Measurements from ENCODE around the gene SLC52A3.

Gene SLC52A3

GRCh38 chr20:714453-714852 lies 53.8 kb downstream of the SLC52A3 start:
- DNase-seq (ENCODE audit: low read depth in 2 of 2): no peak
- no peak overlapping the region for H3K4me3 ChIP-seq (replicated peaks in 1 of 2; ENCODE audit: low read depth in 2 of 2, low read length in 2 of 2)
- TF ChIP-seq, protein P1, sequence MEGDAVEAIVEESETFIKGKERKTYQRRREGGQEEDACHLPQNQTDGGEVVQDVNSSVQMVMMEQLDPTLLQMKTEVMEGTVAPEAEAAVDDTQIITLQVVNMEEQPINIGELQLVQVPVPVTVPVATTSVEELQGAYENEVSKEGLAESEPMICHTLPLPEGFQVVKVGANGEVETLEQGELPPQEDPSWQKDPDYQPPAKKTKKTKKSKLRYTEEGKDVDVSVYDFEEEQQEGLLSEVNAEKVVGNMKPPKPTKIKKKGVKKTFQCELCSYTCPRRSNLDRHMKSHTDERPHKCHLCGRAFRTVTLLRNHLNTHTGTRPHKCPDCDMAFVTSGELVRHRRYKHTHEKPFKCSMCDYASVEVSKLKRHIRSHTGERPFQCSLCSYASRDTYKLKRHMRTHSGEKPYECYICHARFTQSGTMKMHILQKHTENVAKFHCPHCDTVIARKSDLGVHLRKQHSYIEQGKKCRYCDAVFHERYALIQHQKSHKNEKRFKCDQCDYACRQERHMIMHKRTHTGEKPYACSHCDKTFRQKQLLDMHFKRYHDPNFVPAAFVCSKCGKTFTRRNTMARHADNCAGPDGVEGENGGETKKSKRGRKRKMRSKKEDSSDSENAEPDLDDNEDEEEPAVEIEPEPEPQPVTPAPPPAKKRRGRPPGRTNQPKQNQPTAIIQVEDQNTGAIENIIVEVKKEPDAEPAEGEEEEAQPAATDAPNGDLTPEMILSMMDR (IDR thresholded peaks at IDR 0.05; ENCODE audit: low read depth, low read length): no peak

- no peak overlapping the region for H3K4me3 ChIP-seq (replicated peaks in 1 of 2; ENCODE audit: low read depth in 2 of 2, low read length in 2 of 2)
- DNase-seq (ENCODE audit: low read depth in 2 of 2): no peak
- TF ChIP-seq, protein P1 (IDR thresholded peaks at IDR 0.05; ENCODE audit: low read depth, low read length): no peak
These were observed 56.7 kb downstream of the SLC52A3 start for GRCh38 chr20:711576-711975.

DNA sequence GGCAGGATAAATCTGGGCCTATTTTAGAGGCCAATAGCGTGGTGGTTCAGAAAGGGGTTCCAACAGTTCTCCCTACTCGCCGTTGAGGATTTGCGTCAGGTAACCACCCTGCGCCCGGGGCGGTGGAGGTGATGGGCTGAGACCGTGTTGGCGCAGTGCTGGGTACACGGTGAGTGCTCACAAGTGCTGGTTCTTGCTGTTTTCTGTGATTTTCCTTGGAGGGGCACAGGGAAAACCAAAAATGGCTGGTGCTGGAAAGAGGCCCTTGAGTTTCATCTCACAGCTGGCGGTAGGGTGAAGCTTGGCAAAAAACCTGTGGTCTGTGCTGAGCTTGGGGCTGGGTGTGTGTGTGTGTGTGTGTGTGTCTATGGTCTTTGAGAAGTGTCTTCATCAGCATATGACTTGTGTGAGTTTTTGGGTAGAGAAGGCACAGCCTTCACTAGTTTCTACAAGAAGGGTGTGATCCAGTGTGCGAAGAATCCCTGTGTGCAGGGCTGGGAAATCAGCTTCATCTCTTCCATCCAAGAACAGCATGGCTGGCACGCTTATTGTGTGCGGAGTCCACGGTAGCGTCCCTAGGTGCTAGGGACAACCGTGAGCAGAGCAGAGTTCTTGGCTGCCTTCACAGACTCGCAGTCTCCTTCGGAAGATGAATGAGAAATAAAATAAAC lies 57.4 kb downstream of the SLC52A3 start:
- H3K4me3 ChIP-seq (replicated peaks in 1 of 2; ENCODE audit: low read depth in 2 of 2, low read length in 2 of 2): no peak overlapping the region
- TF ChIP-seq, protein P1 (IDR thresholded peaks at IDR 0.05; ENCODE audit: low read depth, low read length): no peak
- no peak for DNase-seq (ENCODE audit: low read depth in 2 of 2)

Measured in cardiac fibroblast (primary cell).